Astrocyte (in vitro differentiated cells and primary cell): ENCODE data around the gene RBCK1. TPM values are rescaled to one million over a fixed set of nuclear protein-coding genes. Genes with fewer than 3 reads are reported as not detected.
A peak's percentile ranks its signal among the peaks of the same experiment; 100 is the strongest.

Source experiments
- DNase-seq: peaks from one replicate; pipeline ENCODE4 v3.0.0-alpha.2; 2010; ENCODE audit warnings: low read depth
- FAIRE-seq: peaks from 2 replicates; lab custom pipeline; 2011; peaks lifted over from hg19 to GRCh38; lab: Jason Lieb, UNC
- H2AFZ ChIP-seq: 2 replicates; pipeline ENCODE4 v1.6.0; 2012; ENCODE audit warnings: low read depth, low read length, inconsistent platforms
- H3K27ac ChIP-seq: 2 replicates; pipeline ENCODE4 v1.5.1; 2011; ENCODE audit warnings: low read depth, low read length, inconsistent platforms
- H3K27me3 ChIP-seq: 2 replicates; pipeline ENCODE4 v1.6.0; 2011; ENCODE audit warnings: low read length, inconsistent platforms; ENCODE audit not compliant: insufficient read depth
- H3K36me3 ChIP-seq: 2 replicates; pipeline ENCODE4 v1.5.1; 2011; ENCODE audit warnings: low read length, inconsistent platforms; ENCODE audit not compliant: insufficient read depth
- H3K4me1 ChIP-seq: 2 replicates; pipeline ENCODE4 v1.5.1; 2011; ENCODE audit warnings: low read length, inconsistent platforms; ENCODE audit not compliant: insufficient read depth
- H3K4me2 ChIP-seq: 2 replicates; pipeline ENCODE4 v1.6.0; 2012; ENCODE audit warnings: low read length, inconsistent platforms
- H3K4me3 ChIP-seq: 2 replicates; pipeline ENCODE4 v1.5.1; 2011; ENCODE audit warnings: low read depth, mild to moderate bottlenecking, low read length, inconsistent platforms; ENCODE audit not compliant: insufficient read depth
- H3K79me2 ChIP-seq: 2 replicates; pipeline ENCODE4 v1.6.0; 2012; ENCODE audit warnings: mild to moderate bottlenecking, low read length, inconsistent platforms; ENCODE audit not compliant: insufficient read depth
- H3K9ac ChIP-seq: 2 replicates; pipeline ENCODE4 v1.6.0; 2012; ENCODE audit warnings: mild to moderate bottlenecking, low read length, inconsistent platforms
- H3K9me3 ChIP-seq: 2 replicates; pipeline ENCODE4 v1.5.1; 2012; ENCODE audit warnings: low read depth, mild to moderate bottlenecking, low read length, inconsistent platforms; ENCODE audit not compliant: insufficient read depth
- H4K20me1 ChIP-seq: 2 replicates; pipeline ENCODE4 v1.6.0; 2012; ENCODE audit warnings: low read length, inconsistent platforms; ENCODE audit not compliant: insufficient read depth
- H3K27ac Mint-ChIP-seq: one replicate; pipeline ENCODE4 v1.8.0; 2021; ENCODE audit warnings: mild to moderate bottlenecking, mixed read lengths; ENCODE audit not compliant: unreplicated experiment
- H3K27me3 Mint-ChIP-seq: one replicate; pipeline ENCODE4 v1.8.0; 2021; ENCODE audit warnings: low read depth, mixed read lengths; ENCODE audit not compliant: unreplicated experiment
- H3K36me3 Mint-ChIP-seq: one replicate; pipeline ENCODE4 v1.8.0; 2021; ENCODE audit warnings: low read depth, mixed read lengths; ENCODE audit not compliant: unreplicated experiment
- H3K4me1 Mint-ChIP-seq: one replicate; pipeline ENCODE4 v1.8.0; 2021; ENCODE audit warnings: low read depth, mixed read lengths; ENCODE audit not compliant: unreplicated experiment
- H3K4me3 Mint-ChIP-seq: one replicate; pipeline ENCODE4 v1.8.0; 2021; ENCODE audit warnings: mild to moderate bottlenecking, moderate library complexity, mixed read lengths; ENCODE audit not compliant: unreplicated experiment
- H3K9me3 Mint-ChIP-seq: one replicate; pipeline ENCODE4 v1.8.0; 2021; ENCODE audit warnings: mild to moderate bottlenecking, mixed read lengths; ENCODE audit not compliant: unreplicated experiment
- CTCF ChIP-seq: IDR thresholded peaks from 2 replicates; pipeline ENCODE4 v1.5.1; 2011; ENCODE audit warnings: low read depth, mild to moderate bottlenecking, inconsistent platforms, low read length, moderate library complexity; ENCODE audit not compliant: insufficient read depth
- EZH2 ChIP-seq: IDR thresholded peaks from 2 replicates; pipeline ENCODE4 v1.6.1; 2012; ENCODE audit warnings: mild to moderate bottlenecking, low read length, inconsistent platforms; ENCODE audit not compliant: insufficient read depth
- total RNA-seq: library from RNA; stranded (reverse); gene quantifications from 2 replicates; pipeline ENCODE4 v1.2.1, GENCODE V29; 2021

The RBCK1 gene
- total RNA-seq, 1 donor from 2014 or later = 124 TPM

GRCh38 chr20:412081-412480 is 4.0 kb downstream of the RBCK1 start:
- no peak overlapping the region for H3K4me3 ChIP-seq
- H3K9me3 Mint-ChIP-seq = no peaks in the 10 kb centered on the region
- peaks cover 16% of the 10 kb centered on the region for H3K36me3 ChIP-seq
- no peaks in the 10 kb centered on the region for H3K9me3 ChIP-seq
- FAIRE-seq (no peak), DNase-seq (no peak)
- H3K27me3 Mint-ChIP-seq = no peaks in the 10 kb centered on the region
- peaks cover 23% of the 10 kb centered on the region for H3K4me1 Mint-ChIP-seq
- TF ChIP-seq EZH2 = no peak
- TF ChIP-seq CTCF = no peak
- H3K4me3 Mint-ChIP-seq = peak overlapping the region; percentile 56
- H3K4me2 ChIP-seq = no peak overlapping the region
- H4K20me1 ChIP-seq = peaks cover 46% of the 10 kb centered on the region
- H3K27me3 ChIP-seq = no peaks in the 10 kb centered on the region
- no peak overlapping the region for H3K27ac ChIP-seq
- peaks cover 33% of the 10 kb centered on the region for H3K36me3 Mint-ChIP-seq
- H3K79me2 ChIP-seq = peaks cover 55% of the 10 kb centered on the region
- H2AFZ ChIP-seq = no peak overlapping the region
- no peak overlapping the region for H3K9ac ChIP-seq
- peaks cover 13% of the 10 kb centered on the region for H3K4me1 ChIP-seq
- no peak overlapping the region for H3K27ac Mint-ChIP-seq

GRCh38 chr20:414161-414560 is 6.1 kb downstream of the RBCK1 start:
- H3K79me2 ChIP-seq = peaks cover 44% of the 10 kb centered on the region
- no peak overlapping the region for H3K27ac ChIP-seq
- Mint-ChIP-seq H3K27me3 (no peaks in the 10 kb centered on the region), H3K4me1 (peaks cover 19% of the 10 kb centered on the region), H3K36me3 (peaks cover 39% of the 10 kb centered on the region), H3K9me3 (no peaks in the 10 kb centered on the region), H3K27ac (no peak overlapping the region), H3K4me3 (no peak overlapping the region)
- no peak overlapping the region for H3K4me3 ChIP-seq
- no peaks in the 10 kb centered on the region for H3K27me3 ChIP-seq
- FAIRE-seq = no peak
- no peak overlapping the region for H3K4me2 ChIP-seq
- no peak for TF ChIP-seq CTCF
- no peak for TF ChIP-seq EZH2
- peaks cover 16% of the 10 kb centered on the region for H3K36me3 ChIP-seq
- H3K9me3 ChIP-seq = no peaks in the 10 kb centered on the region
- H2AFZ ChIP-seq = no peak overlapping the region
- H3K9ac ChIP-seq = no peak overlapping the region
- H3K4me1 ChIP-seq = peaks cover 5% of the 10 kb centered on the region
- H4K20me1 ChIP-seq = peaks cover 47% of the 10 kb centered on the region
- no peak for DNase-seq

- Mint-ChIP-seq H3K27ac (no peak overlapping the region), H3K4me3 (no peak overlapping the region), H3K4me1 (peaks cover 7% of the 10 kb centered on the region), H3K36me3 (peaks cover 34% of the 10 kb centered on the region), H3K27me3 (no peaks in the 10 kb centered on the region), H3K9me3 (no peaks in the 10 kb centered on the region)
- H3K79me2 ChIP-seq = peaks cover 27% of the 10 kb centered on the region
- H4K20me1 ChIP-seq = peaks cover 34% of the 10 kb centered on the region
- H3K4me2 ChIP-seq = no peak overlapping the region
- no peak overlapping the region for H3K4me3 ChIP-seq
- no peaks in the 10 kb centered on the region for H3K9me3 ChIP-seq
- no peak overlapping the region for H3K27ac ChIP-seq
- H2AFZ ChIP-seq = no peak overlapping the region
- no peaks in the 10 kb centered on the region for H3K27me3 ChIP-seq
- no peaks in the 10 kb centered on the region for H3K4me1 ChIP-seq
- peaks cover 8% of the 10 kb centered on the region for H3K36me3 ChIP-seq
- DNase-seq (no peak), FAIRE-seq (no peak)
- H3K9ac ChIP-seq = no peak overlapping the region
- TF ChIP-seq EZH2 (no peak), CTCF (no peak)
These were observed 7.8 kb downstream of the RBCK1 start for GRCh38 chr20:415820-416322.
